ENCODE data around the gene KIF18A.

The KIF18A gene

GRCh38 chr11:28100665-28101064, 7.3 kb downstream of the KIF18A start:
- Histone ChIP-seq H3K27me3 (ENCODE audit: insufficient read depth, poor library complexity, severe bottlenecking) (no peaks in the 10 kb centered on the region), H3K27ac (replicated peaks) (no peak overlapping the region), H3K4me3 (replicated peaks; ENCODE audit: insufficient read depth, low read length) (no peak overlapping the region)
- TF ChIP-seq REST (IDR thresholded peaks at IDR 0.05; ENCODE audit: insufficient replicate concordance, low read depth) (no peak), POLR2AphosphoS5 (IDR thresholded peaks at IDR 0.05; ENCODE audit: low read depth) (no peak), GABPA (IDR thresholded peaks at IDR 0.05; ENCODE audit: low read depth) (no peak), SPI1 (IDR thresholded peaks at IDR 0.05; ENCODE audit: borderline replicate concordance, low read depth) (no peak), CTCF (IDR thresholded peaks at IDR 0.05; ENCODE audit: insufficient read depth, low read length) (no peak)
- DNase-seq (ENCODE audit: low read depth in 1 of 2, low spot score in 1 of 2), result no peak

GRCh38 chr11:28099715-28100114, 8.2 kb downstream of the KIF18A start:
- Histone ChIP-seq H3K27me3 (ENCODE audit: insufficient read depth, poor library complexity, severe bottlenecking) (no peaks in the 10 kb centered on the region), H3K4me3 (replicated peaks; ENCODE audit: insufficient read depth, low read length) (no peak overlapping the region), H3K27ac (replicated peaks) (no peak overlapping the region)
- TF ChIP-seq SPI1 (IDR thresholded peaks at IDR 0.05; ENCODE audit: borderline replicate concordance, low read depth) (no peak), GABPA (IDR thresholded peaks at IDR 0.05; ENCODE audit: low read depth) (no peak), POLR2AphosphoS5 (IDR thresholded peaks at IDR 0.05; ENCODE audit: low read depth) (no peak), REST (IDR thresholded peaks at IDR 0.05; ENCODE audit: insufficient replicate concordance, low read depth) (no peak), CTCF (IDR thresholded peaks at IDR 0.05; ENCODE audit: insufficient read depth, low read length) (no peak)
- DNase-seq (ENCODE audit: low read depth in 1 of 2, low spot score in 1 of 2), result no peak

- TF ChIP-seq REST (IDR thresholded peaks at IDR 0.05; ENCODE audit: insufficient replicate concordance, low read depth) (no peak), POLR2AphosphoS5 (IDR thresholded peaks at IDR 0.05; ENCODE audit: low read depth) (no peak)
- H3K27me3 ChIP-seq (ENCODE audit: insufficient read depth, poor library complexity, severe bottlenecking), result no peaks in the 10 kb centered on the region
- no peak for DNase-seq (ENCODE audit: low read depth in 1 of 2, low spot score in 1 of 2)
- H3K27ac ChIP-seq (replicated peaks), result no peak overlapping the region
- no peak overlapping the region for H3K4me3 ChIP-seq (replicated peaks; ENCODE audit: insufficient read depth, low read length)
These were observed 9.7 kb downstream of the KIF18A start for GRCh38 chr11:28098257-28098656.

GRCh38 chr11:28092786-28093185, 15.2 kb downstream of the KIF18A start:
- Histone ChIP-seq H3K27ac (replicated peaks) (no peak overlapping the region), H3K4me3 (replicated peaks; ENCODE audit: insufficient read depth, low read length) (no peak overlapping the region), H3K27me3 (ENCODE audit: insufficient read depth, poor library complexity, severe bottlenecking) (no peaks in the 10 kb centered on the region)
- TF ChIP-seq SPI1 (IDR thresholded peaks at IDR 0.05; ENCODE audit: borderline replicate concordance, low read depth) (no peak), REST (IDR thresholded peaks at IDR 0.05; ENCODE audit: insufficient replicate concordance, low read depth) (no peak), GABPA (IDR thresholded peaks at IDR 0.05; ENCODE audit: low read depth) (no peak), POLR2AphosphoS5 (IDR thresholded peaks at IDR 0.05; ENCODE audit: low read depth) (no peak), CTCF (IDR thresholded peaks at IDR 0.05; ENCODE audit: insufficient read depth, low read length) (no peak)
- no peak for DNase-seq (ENCODE audit: low read depth in 1 of 2, low spot score in 1 of 2)
